IMR-90 (cell line): ENCODE data around the gene BIK.

Source experiments
- FOS ChIP-seq: fragments of 150-350 bp; IDR thresholded peaks from 2 replicates; pipeline ENCODE4 v1.6.1; 2016; ENCODE audit warnings: low read depth, low read length
- SMC3 ChIP-seq: fragments of 150-350 bp; IDR thresholded peaks from 2 replicates; pipeline ENCODE4 v1.6.1; 2016; ENCODE audit warnings: low read depth, mild to moderate bottlenecking, antibody characterized with exemption, low read length, moderate library complexity
- TF ChIP-seq, protein P1 (sequence below): conservative IDR thresholded peaks from 2 replicates; pipeline ENCODE4 v1.5.1; 2012; ENCODE audit warnings: mild to moderate bottlenecking, low read depth, low read length, improper control_type of control experiment

GRCh38 chr22:43110927-43111623, 525 bp downstream of the BIK start:
- TF ChIP-seq, protein P1, sequence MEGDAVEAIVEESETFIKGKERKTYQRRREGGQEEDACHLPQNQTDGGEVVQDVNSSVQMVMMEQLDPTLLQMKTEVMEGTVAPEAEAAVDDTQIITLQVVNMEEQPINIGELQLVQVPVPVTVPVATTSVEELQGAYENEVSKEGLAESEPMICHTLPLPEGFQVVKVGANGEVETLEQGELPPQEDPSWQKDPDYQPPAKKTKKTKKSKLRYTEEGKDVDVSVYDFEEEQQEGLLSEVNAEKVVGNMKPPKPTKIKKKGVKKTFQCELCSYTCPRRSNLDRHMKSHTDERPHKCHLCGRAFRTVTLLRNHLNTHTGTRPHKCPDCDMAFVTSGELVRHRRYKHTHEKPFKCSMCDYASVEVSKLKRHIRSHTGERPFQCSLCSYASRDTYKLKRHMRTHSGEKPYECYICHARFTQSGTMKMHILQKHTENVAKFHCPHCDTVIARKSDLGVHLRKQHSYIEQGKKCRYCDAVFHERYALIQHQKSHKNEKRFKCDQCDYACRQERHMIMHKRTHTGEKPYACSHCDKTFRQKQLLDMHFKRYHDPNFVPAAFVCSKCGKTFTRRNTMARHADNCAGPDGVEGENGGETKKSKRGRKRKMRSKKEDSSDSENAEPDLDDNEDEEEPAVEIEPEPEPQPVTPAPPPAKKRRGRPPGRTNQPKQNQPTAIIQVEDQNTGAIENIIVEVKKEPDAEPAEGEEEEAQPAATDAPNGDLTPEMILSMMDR, result no peak
- TF ChIP-seq SMC3, result no peak
- no peak for TF ChIP-seq FOS
